Measurements from ENCODE around the gene SREK1.
A peak's percentile ranks its signal among the peaks of the same experiment; 100 is the strongest.
"Not testable (repeated sequence)": the region's sequence is repeated elsewhere in the genome, so short reads cannot be mapped to it uniquely, and the experiment has no call there.

Gene SREK1, protein sequence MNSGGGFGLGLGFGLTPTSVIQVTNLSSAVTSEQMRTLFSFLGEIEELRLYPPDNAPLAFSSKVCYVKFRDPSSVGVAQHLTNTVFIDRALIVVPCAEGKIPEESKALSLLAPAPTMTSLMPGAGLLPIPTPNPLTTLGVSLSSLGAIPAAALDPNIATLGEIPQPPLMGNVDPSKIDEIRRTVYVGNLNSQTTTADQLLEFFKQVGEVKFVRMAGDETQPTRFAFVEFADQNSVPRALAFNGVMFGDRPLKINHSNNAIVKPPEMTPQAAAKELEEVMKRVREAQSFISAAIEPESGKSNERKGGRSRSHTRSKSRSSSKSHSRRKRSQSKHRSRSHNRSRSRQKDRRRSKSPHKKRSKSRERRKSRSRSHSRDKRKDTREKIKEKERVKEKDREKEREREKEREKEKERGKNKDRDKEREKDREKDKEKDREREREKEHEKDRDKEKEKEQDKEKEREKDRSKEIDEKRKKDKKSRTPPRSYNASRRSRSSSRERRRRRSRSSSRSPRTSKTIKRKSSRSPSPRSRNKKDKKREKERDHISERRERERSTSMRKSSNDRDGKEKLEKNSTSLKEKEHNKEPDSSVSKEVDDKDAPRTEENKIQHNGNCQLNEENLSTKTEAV
- total RNA-seq: 441 reads per million, percentile 97 among the genes with 10 or more reads in this experiment

DNA sequence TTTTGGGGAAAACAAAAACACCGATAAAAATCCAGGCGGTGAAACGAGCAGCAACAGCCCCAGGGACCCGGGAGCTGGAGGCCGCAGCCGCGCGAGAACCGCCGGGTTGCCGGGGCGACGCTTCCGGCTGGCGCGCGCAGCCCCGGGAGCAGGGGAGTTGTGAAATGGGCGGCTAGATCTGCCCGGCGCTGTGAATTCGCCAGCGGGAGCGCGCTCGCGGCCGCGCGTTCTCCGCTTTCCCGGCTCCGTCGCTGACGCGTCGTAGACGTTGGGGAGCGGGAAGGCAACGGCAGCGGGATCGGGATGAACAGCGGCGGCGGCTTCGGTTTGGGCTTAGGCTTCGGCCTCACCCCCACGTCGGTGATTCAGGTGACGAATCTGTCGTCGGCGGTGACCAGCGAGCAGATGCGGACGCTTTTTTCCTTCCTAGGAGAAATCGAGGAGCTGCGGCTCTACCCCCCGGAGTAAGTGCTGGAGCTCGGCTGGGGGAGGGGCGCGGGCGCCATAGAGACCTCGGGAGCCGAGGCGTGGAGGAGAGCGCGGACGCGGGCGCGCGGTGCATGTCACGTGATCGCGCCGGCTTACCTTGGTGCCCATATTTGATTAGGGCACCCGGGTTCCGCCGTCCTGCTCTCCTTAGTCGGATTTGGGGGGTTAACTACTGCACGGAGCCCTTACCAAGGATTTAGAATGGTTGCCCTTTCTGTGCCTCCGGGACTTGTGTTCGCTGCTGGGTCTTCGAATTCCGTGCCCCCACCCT, at the start of gene SREK1:
Gene SREK1 (plus strand): TSS at position 227 of the 760 bp plus-strand sequence. CDS start 77 bp downstream, at position 304.
- DNase-seq: peak; percentile 84

GRCh38 chr5:66100851-66101250, 43.2 kb upstream of the SREK1 start:
- DNase-seq: no peak

DNA sequence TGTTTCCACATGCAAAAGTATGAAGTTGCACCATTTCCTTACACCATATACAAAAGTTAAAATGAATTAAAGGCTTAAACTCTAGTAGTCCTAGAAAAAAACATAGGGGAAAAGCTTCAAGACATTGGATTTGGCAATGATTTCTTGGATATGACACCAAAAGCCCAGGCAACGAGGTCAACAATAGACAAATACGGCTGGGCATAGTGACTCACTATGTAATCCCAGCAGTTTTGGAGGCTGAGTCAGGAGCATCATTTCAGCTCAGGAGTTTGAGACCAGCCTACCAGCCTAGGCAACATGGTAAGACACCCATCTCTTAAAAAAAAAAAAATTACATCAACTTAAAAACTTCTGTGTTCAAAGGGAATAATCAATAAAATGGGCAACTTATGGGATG, 30.9 kb upstream of the SREK1 start:
- no peak for DNase-seq

- no peak for DNase-seq
Measured at GRCh38 chr5:66118304-66118703, 25.8 kb upstream of the SREK1 start.

GRCh38 chr5:66122379-66123034, 21.6 kb upstream of the SREK1 start:
- DNase-seq: no peak

DNA sequence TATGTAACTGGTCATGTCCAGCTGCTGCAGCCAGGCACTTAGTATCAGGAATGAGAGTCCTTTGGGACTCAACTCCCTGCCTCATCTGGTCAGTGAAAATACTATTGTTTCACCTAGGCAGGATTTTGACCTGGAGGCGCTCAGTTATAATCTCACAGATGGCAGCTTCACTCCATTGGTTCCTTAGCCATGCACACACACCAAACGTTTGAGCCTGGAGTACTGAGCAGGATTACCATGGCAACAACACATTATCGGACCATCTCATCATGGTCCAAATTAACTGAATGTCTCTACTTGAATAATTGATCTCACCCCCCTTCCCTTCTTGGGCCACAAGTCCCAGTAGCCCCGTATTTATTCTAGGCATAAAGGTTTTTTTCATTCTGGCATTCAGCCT, 15.0 kb upstream of the SREK1 start:
- DNase-seq: no peak

- DNase-seq: no peak
Measured at GRCh38 chr5:66130493-66130892, 13.6 kb upstream of the SREK1 start.

GRCh38 chr5:66134407-66134861, 9.7 kb upstream of the SREK1 start:
- DNase-seq: no peak

GRCh38 chr5:66136053-66136452, 8.0 kb upstream of the SREK1 start:
- DNase-seq: no peak

DNA sequence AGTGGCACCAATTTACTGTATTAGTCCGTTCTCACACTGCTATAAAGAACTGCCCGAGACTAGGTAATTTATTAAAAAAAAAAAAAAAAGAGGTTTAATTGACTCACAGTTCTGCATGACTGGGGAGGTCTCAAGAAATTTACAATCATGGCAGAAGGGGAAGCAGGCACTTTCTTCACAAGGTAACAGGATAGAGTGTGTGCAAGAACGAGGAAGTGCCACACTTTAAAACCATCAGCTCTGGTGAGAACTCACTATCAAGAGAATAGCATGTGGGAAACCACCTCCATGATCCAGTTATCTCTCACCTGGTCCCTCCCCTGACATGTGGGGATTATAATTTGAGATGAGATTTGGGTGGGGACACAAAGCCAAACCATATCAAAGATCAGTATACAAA, 7.2 kb upstream of the SREK1 start:
- DNase-seq: not testable (repeated sequence)

DNA sequence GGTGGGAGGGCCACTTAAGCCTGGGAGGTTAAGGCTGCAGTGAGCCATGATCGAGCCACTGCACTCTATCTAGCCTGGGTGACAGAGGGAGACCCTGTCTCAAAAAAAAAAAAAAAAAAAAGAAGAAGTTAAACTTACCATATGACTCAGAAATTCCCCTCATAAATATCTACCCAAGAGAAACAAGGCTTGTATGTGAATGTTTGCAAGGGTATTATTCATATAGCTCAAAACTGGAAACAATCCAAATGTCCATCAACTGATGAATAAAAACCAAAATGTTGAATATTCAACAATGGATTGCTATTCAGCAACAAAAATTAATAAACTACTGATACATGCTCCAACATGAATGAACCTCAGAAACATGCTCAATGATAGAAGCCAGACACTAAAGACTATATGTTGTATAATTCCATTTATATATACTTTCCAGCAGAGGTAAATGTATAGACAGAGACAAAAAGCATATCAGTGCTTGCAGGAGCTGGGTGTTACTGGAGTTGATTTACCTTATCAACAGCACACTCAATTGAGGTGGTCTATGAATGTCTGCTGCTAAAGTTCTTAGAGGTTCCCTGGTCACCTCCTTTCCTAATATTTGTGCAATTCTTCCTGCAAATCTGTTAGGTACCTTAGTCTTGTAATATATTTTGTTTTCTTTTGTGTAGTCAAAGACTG, 5.3 kb upstream of the SREK1 start:
- DNase-seq: no peak

GRCh38 chr5:66139318-66139712, 4.8 kb upstream of the SREK1 start:
- DNase-seq: no peak

GRCh38 chr5:66142417-66142816, 1.7 kb upstream of the SREK1 start:
- no peak for DNase-seq

DNA sequence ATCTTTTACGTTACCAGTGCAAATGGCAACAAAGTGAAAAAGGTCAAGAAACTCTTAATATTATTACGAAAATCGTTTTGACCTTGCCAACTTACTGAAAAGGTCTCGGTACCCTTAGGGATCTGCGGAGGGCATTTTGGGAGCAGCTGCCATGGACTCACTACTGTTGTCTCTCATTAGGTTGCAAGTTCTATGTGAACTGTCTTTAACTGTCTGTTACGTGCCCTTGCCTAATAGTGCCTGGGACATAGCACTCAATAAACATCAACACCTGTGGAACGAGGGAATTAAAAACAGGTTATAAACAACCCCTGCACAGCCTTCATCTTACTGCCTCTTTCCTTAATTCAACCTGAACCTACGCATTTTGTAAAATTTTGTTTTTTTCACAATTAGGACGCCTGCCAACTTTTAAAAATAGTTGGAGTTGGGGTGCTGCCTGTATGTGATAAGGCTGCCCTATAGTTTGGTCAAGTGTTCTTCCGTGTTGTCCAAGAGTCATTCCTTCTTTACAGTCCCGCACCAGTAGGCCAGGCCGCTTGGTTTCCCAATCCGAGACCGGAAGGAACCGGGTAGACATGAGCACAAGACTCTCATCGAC, 527 bp upstream of the SREK1 start:
- no peak for DNase-seq

DNA sequence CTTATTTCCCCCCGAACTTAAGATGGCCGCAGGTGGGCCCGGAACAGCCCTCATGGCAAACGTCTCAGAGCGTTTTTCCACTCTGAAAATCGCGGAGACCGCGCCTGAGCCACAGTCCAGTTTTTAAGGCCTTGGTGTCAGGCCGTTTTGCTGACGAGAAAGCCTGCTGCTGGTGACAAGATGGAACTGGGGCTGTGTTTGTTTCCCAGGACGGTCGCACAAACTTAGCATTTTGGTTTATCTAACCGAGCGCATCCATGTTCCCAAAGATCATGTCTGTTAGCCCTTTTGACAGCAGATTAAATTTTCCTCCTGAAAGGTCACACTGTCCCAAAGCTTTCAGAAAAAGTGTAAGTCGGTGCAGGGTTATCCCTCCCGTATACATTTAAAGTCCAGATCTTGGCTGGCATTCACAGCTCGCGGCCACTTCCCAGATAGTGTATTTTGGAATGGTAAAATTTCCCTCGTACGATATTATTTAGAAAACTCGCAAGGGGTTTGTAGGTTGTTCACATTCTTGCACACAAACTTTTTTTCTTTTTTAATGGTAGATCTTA, 812 bp downstream of the SREK1 start:
- no peak for DNase-seq

- no peak for DNase-seq
Measured at GRCh38 chr5:66145737-66146136, 1.6 kb downstream of the SREK1 start.

- no peak for DNase-seq
Measured at GRCh38 chr5:66149950-66150349, 5.8 kb downstream of the SREK1 start.

DNA sequence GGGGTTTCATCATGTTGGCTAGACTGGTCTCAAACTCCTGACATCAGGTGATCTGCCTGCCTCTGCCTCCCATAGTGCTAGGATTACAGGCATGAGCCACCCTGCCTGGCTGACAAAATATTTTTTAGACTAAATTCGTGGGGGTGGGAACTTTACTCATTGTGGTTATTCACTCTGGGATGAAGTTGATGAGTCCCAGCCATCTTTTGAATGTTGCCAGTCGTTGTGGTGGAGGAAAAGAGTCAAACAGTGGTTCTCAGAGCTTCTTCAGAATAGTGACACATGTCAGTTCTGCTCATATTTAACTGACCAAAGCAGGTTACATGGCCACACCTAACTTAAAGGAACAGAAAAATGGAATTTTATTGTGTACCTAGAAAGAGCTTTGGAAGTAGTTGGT, 6.9 kb downstream of the SREK1 start:
- no peak for DNase-seq

DNA sequence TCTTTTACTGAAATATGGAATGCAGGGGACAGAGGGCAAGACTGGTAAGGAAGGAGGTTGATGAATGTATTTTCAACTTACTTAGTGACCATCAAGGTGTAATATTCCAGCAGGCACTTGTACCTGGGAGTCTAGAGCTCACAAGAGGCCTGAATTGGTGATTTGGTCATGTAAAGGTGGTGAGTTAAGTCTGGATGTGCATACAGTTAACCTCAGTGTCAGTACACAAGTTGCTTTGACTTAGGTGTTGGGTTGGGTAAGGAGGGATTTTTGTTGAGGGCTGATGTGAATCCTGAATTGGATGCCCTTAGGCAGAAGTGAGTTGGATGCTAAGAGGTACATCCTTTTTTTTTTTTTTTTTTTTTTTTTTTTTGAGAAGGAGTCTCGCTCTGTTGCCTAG, 7.4 kb downstream of the SREK1 start:
- no peak for DNase-seq

DNA sequence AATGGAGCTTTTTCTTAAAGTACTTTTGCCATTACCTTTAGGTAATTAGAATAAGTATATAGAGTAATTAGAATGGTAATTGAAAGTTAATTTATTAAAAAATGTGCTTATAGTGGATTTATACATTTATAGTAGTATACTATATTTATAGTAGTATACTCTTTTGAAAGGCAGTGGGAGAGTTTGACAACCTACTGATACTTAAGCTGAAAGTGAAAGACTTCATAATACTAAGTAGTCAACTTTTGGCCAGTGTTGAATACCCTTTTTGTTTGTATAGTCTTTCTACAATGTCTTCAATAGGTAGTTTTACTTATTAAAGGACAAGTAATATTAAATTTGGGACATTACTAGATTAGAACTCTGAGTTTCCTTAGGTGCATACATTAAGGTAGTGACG, 12.9 kb downstream of the SREK1 start:
- no peak for DNase-seq

GRCh38 chr5:66161356-66161755, 17.3 kb downstream of the SREK1 start:
- no peak for DNase-seq
